CD14-positive monocyte (primary cell): ENCODE results near the gene ASCC3. TPM values are rescaled to one million over a fixed set of nuclear protein-coding genes. Genes with fewer than 3 reads are reported as not detected.
A peak's percentile ranks its signal among the peaks of the same experiment; 100 is the strongest.

Source experiments
- DNase-seq, 3 donors: peaks; one replicate each; pipeline ENCODE4 v3.0.0-alpha.2; 2011 to 2022
- H2AFZ ChIP-seq: 2 replicates; pipeline ENCODE4 v1.6.0; 2012; ENCODE audit warnings: mild to moderate bottlenecking, low read depth, low read length, inconsistent platforms; ENCODE audit not compliant: insufficient read depth, poor library complexity, severe bottlenecking
- H3K27ac ChIP-seq, 2 donors: 1 replicate in 1 of 2; 2 replicates in 1 of 2; pipeline ENCODE4 v1.5.1; 2012 to 2013; ENCODE audit warnings: low read length in 2 of 2, control low read depth in 1 of 2, inconsistent platforms in 1 of 2, low read depth in 1 of 2, mild to moderate bottlenecking in 1 of 2
- H3K27me3 ChIP-seq, 2 donors: one replicate each; pipeline versions ENCODE4 v1.6.0 to v1.6.1; 2011 to 2013; ENCODE audit warnings: low read length in 2 of 2; ENCODE audit not compliant: control insufficient read depth in 2 of 2, insufficient read depth in 2 of 2
- H3K36me3 ChIP-seq, 2 donors: replicated peaks in 1 of 2; 1 replicate in 1 of 2; 2 replicates in 1 of 2; pipeline versions ENCODE4 v1.5.1 to v1.6.1; 2012 to 2013; ENCODE audit warnings: low read length in 2 of 2, control low read depth in 1 of 2, inconsistent platforms in 1 of 2, mild to moderate bottlenecking in 1 of 2; ENCODE audit not compliant: insufficient read depth in 2 of 2, control insufficient read depth in 1 of 2
- H3K4me1 ChIP-seq, 2 donors: 1 replicate in 1 of 2; 2 replicates in 1 of 2; pipeline versions ENCODE4 v1.5.1 to v1.6.1; 2012 to 2013; ENCODE audit warnings: low read length in 2 of 2, control low read depth in 1 of 2, inconsistent platforms in 1 of 2, mild to moderate bottlenecking in 1 of 2, moderate library complexity in 1 of 2; ENCODE audit not compliant: insufficient read depth in 2 of 2, control insufficient read depth in 1 of 2
- H3K4me2 ChIP-seq: replicated peaks from 2 replicates; pipeline ENCODE3; 2012; ENCODE audit warnings: low read length, moderate library complexity, mild to moderate bottlenecking; ENCODE audit not compliant: poor library complexity, severe bottlenecking; ENCODE audit errors: extremely low read depth
- H3K4me3 ChIP-seq, 3 experiments: fragments of 200-600 bp in 1 of 3; sonication (generic) in 1 of 3; replicated peaks in 1 of 3; 1 replicate in 2 of 3; 2 replicates in 1 of 3; pipeline ENCODE4 v1.5.1; 2011 to 2013; ENCODE audit warnings: low read length in 3 of 3, mild to moderate bottlenecking in 3 of 3, control low read depth in 2 of 3, low read depth in 2 of 3, inconsistent platforms in 1 of 3, moderate library complexity in 1 of 3
- H3K79me2 ChIP-seq: 2 replicates; pipeline ENCODE4 v1.6.0; 2012; ENCODE audit warnings: mild to moderate bottlenecking, control low read depth, inconsistent platforms, low read length, moderate library complexity; ENCODE audit not compliant: insufficient read depth
- H3K9ac ChIP-seq: 2 replicates; pipeline ENCODE4 v1.6.0; 2017; ENCODE audit warnings: low read length, mild to moderate bottlenecking; ENCODE audit not compliant: insufficient read depth, poor library complexity, severe bottlenecking
- H3K9me3 ChIP-seq, 2 donors: replicated peaks in 1 of 2; 1 replicate in 1 of 2; 2 replicates in 1 of 2; pipeline versions ENCODE4 v1.5.1 to v1.6.1; 2012 to 2013; ENCODE audit warnings: low read length in 2 of 2, control low read depth in 1 of 2; ENCODE audit not compliant: control insufficient read depth in 1 of 2, insufficient read depth in 1 of 2
- H4K20me1 ChIP-seq: 2 replicates; pipeline ENCODE4 v1.6.0; 2012; ENCODE audit warnings: mild to moderate bottlenecking, low read length, control low read depth, moderate library complexity; ENCODE audit not compliant: insufficient read depth
- H3K27ac Mint-ChIP-seq, 7 donors: one replicate each; pipeline ENCODE4 v1.8.0; 2020; ENCODE audit warnings: mild to moderate bottlenecking in 7 of 7, mixed read lengths in 7 of 7, moderate library complexity in 6 of 7, inconsistent platforms in 2 of 7
- H3K27me3 Mint-ChIP-seq, 3 donors: one replicate each; pipeline ENCODE4 v1.8.0; 2021 to 2022; ENCODE audit warnings: low read depth in 3 of 3, mild to moderate bottlenecking in 3 of 3, mixed read lengths in 3 of 3, moderate library complexity in 3 of 3, inconsistent platforms in 1 of 3
- H3K36me3 Mint-ChIP-seq, 2 donors: one replicate each; pipeline ENCODE4 v1.8.0; 2020; ENCODE audit warnings: mixed read lengths in 2 of 2, inconsistent platforms in 1 of 2, mild to moderate bottlenecking in 1 of 2
- H3K4me1 Mint-ChIP-seq: one replicate; pipeline ENCODE4 v1.8.0; 2020; ENCODE audit warnings: mild to moderate bottlenecking, mixed read lengths
- H3K4me3 Mint-ChIP-seq, 2 donors: one replicate each; pipeline ENCODE4 v1.8.0; 2020; ENCODE audit warnings: mild to moderate bottlenecking in 2 of 2, mixed read lengths in 2 of 2, moderate library complexity in 1 of 2
- H3K9me3 Mint-ChIP-seq, 7 donors: one replicate each; pipeline ENCODE4 v1.8.0; 2020 to 2022; ENCODE audit warnings: mixed read lengths in 7 of 7, mild to moderate bottlenecking in 6 of 7, moderate library complexity in 6 of 7, inconsistent platforms in 2 of 7
- WGBS: methylation state at CpG from one replicate; pipeline ENCODE4 v1.1.5; 2013; ENCODE audit warnings: missing lambda C conversion rate; ENCODE audit not compliant: insufficient coverage; 5-methylcytosine and 5-hydroxymethylcytosine counted together
- intact Hi-C, 2 donors: fragments of 100-400 bp; cut with micrococcal nuclease; formaldehyde crosslinking; loops; one replicate each; pipeline versions ENCODE4 v1.15.0 to v1.15.1; 2023
- polyA plus RNA-seq, 3 donors: library from polyadenylated mRNA; depleted of rRNA in 1 of 3; unstranded in 2 of 3; stranded (reverse) in 1 of 3; fragments of 300-500 nt in 2 of 3; fragments of >200 nt in 1 of 3; fragmentation: Illumina TruSeq in 2 of 3; gene quantifications; 1 replicate in 2 of 3; 2 replicates in 1 of 3; pipeline ENCODE4 v1.2.3, GENCODE V29; 2012 to 2021
- TF ChIP-seq, protein P1 (sequence below): fragments of 200-600 bp; IDR thresholded peaks from one replicate; pipeline ENCODE4 v1.8.0; 2022; ENCODE audit warnings: antibody characterized with exemption, mild to moderate bottlenecking

ASCC3 gene
- polyA plus RNA-seq, 3 donors, result 6.4 to 12.9 (median 10.6) TPM

- Mint-ChIP-seq H3K9me3 (peaks cover 0 to 8% (median 3%) of the 10 kb centered on the region in 7 donors), H3K27ac (no peak overlapping the region), H3K27me3 (no peaks in the 10 kb centered on the region), H3K4me1 (no peaks in the 10 kb centered on the region), H3K4me3 (no peak overlapping the region), H3K36me3 (peaks cover 32 to 37% of the 10 kb centered on the region in 2 donors)
- Histone ChIP-seq H3K4me1 (no peaks in the 10 kb centered on the region), H3K4me2 (no peak overlapping the region), H3K36me3 (peaks cover 3 to 25% of the 10 kb centered on the region in 2 donors), H2AFZ (no peak overlapping the region), H4K20me1 (peaks cover 7% of the 10 kb centered on the region), H3K27ac (no peak overlapping the region), H3K79me2 (no peaks in the 10 kb centered on the region), H3K9me3 (peaks cover 1 to 10% of the 10 kb centered on the region in 2 donors), H3K4me3 (no peak overlapping the region), H3K9ac (no peak overlapping the region), H3K27me3 (no peaks in the 10 kb centered on the region)
- TF ChIP-seq, protein P1, sequence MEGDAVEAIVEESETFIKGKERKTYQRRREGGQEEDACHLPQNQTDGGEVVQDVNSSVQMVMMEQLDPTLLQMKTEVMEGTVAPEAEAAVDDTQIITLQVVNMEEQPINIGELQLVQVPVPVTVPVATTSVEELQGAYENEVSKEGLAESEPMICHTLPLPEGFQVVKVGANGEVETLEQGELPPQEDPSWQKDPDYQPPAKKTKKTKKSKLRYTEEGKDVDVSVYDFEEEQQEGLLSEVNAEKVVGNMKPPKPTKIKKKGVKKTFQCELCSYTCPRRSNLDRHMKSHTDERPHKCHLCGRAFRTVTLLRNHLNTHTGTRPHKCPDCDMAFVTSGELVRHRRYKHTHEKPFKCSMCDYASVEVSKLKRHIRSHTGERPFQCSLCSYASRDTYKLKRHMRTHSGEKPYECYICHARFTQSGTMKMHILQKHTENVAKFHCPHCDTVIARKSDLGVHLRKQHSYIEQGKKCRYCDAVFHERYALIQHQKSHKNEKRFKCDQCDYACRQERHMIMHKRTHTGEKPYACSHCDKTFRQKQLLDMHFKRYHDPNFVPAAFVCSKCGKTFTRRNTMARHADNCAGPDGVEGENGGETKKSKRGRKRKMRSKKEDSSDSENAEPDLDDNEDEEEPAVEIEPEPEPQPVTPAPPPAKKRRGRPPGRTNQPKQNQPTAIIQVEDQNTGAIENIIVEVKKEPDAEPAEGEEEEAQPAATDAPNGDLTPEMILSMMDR, result no peak
- intact Hi-C loops, result no loop called here
- no peak for DNase-seq
- 100% methylated on average over 1 of the region's 2 CpGs for WGBS
Observed at GRCh38 chr6:100850174-100850573, 31.0 kb downstream of the ASCC3 start.

DNA sequence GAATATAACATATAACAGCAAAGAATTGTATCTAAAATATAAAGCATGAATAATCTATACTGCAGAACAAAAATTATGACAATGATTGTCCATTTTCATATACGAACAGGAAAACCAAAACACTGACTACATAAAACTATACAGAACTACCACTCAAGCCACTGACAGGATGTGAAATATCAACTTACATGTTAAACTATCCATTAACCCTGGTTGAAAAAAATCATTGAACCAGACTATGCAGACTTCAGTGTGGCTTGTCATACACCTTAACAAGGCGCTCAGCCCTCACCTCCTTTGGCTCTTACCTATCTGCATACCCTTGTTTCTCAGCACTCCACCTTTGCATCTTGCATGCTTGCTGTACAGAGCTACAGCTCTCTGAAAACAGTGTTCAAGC, 34.9 kb downstream of the ASCC3 start:
- Mint-ChIP-seq H3K27ac (peak overlapping the region in 1 of 7 donors; percentile 33), H3K9me3 (peaks cover 0 to 1% (median 0%) of the 10 kb centered on the region in 7 donors), H3K4me1 (peaks cover 1% of the 10 kb centered on the region), H3K36me3 (peaks cover 18 to 24% of the 10 kb centered on the region in 2 donors), H3K4me3 (no peak overlapping the region), H3K27me3 (no peaks in the 10 kb centered on the region)
- no peaks in the 10 kb centered on the region for H3K79me2 ChIP-seq
- H3K4me1 ChIP-seq, result no peaks in the 10 kb centered on the region
- H3K4me2 ChIP-seq, result no peak overlapping the region
- WGBS, result 77% methylated on average over 2 of the region's 2 CpGs
- H4K20me1 ChIP-seq, result peaks cover 7% of the 10 kb centered on the region
- H3K27me3 ChIP-seq, result no peaks in the 10 kb centered on the region
- TF ChIP-seq, protein P1, result no peak
- H3K4me3 ChIP-seq, result no peak overlapping the region
- H3K36me3 ChIP-seq, result peaks cover 3 to 25% of the 10 kb centered on the region in 2 donors
- no peak overlapping the region for H3K27ac ChIP-seq
- no peak overlapping the region for H3K9ac ChIP-seq
- no peaks in the 10 kb centered on the region for H3K9me3 ChIP-seq
- intact Hi-C loops, result no loop called here
- DNase-seq, result no peak
- H2AFZ ChIP-seq, result no peak overlapping the region
